GM19328 (cell line): Measurements from ENCODE around the gene GTF2IRD1.
"Not testable (repeated sequence)": the region's sequence is repeated elsewhere in the genome, so short reads cannot be mapped to it uniquely, and the experiment has no call there.

ENCODE experiments used
- ATAC-seq: cut with Tn5 transposase; IDR thresholded peaks from one replicate; pipeline ENCODE4 v1.9.1; 2021; ENCODE audit warnings: mild to moderate bottlenecking, moderate library complexity; ENCODE audit not compliant: unreplicated experiment

The GTF2IRD1 gene

DNA sequence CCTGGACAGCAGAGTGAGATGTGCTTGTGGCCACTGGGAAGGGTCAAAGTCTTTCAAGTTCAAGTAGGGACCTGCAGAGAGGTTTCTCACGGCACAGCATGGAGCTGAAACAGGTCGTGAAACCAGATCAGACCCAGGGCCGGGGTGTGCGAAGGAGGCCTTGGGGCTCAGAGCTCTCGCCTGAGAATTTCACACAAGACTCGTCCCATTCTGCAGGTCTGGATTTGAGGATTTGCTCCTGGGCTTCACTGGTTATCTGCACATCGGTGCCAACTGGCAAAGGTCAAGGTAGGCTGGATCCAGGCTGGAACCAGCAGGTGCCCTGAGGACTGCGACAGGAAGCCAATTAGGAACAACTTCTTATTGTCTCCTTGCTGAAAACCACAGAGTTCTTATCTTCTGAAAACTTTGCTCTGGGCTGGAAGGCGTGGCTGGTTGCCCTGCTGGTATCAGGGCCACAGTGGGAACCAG, 179.8 kb downstream of the GTF2IRD1 start:
- ATAC-seq, result no peak

DNA sequence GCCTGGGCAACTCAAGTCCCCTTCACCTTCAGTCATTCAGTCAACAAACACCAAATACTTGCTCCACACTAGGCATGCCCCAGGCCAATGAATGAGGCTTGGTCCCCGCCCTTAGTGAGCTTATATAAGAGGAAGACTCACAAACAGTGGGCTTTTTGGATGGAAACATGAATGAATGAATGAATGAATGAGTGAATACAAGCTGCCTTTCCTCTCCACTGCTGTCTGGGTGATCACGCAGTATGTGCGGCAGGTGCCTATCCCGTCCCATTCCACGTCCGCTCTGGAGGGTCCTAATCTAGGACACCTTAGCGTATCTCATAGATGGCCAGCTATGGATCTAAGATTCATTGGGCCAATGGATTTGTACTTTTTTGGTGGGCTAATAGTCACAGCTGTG, 184.0 kb downstream of the GTF2IRD1 start:
- no peak for ATAC-seq

GRCh38 chr7:74650055-74650454, 196.3 kb downstream of the GTF2IRD1 start:
- peak; percentile 74 for ATAC-seq

GRCh38 chr7:74650493-74651132, 196.9 kb downstream of the GTF2IRD1 start:
- ATAC-seq, result peak; percentile 43

DNA sequence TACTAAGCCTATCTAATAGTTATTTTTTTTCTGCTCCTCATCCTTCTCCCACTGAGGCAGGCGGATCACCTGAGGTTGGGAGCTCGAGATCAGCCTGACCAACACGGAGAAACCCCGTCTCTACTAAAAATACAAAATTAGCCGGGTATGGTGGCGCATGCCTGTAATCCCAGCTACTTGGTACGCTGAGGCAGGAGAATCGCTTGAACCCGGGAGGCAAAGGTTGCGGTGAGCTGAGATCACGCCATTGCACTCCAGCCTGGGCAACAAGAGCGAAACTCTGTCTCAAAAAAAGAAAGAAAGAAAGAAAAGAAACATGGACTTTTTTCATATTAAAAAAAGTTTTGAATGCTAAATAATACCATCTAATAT, 197.4 kb downstream of the GTF2IRD1 start:
- ATAC-seq, result not testable (repeated sequence)
